K562 (cell line): ENCODE measurements around the gene BICD1. TPM values are rescaled to one million over a fixed set of nuclear protein-coding genes. Genes with fewer than 3 reads are reported as not detected.
A peak's percentile ranks its signal among the peaks of the same experiment; 100 is the strongest.

Experiments used
- CBX3 ChIP-seq, 2 experiments: IDR thresholded peaks; 1 replicate in 1 of 2; 2 replicates in 1 of 2; pipeline ENCODE4 v1.6.1; 2012; ENCODE audit warnings: inconsistent platforms in 2 of 2, low read length in 2 of 2, borderline replicate concordance in 1 of 2, control low read depth in 1 of 2
- CTBP1 ChIP-seq: fragments of 450-650 bp; IDR thresholded peaks from 2 replicates; pipeline ENCODE4 v1.6.1; 2016; ENCODE audit warnings: borderline replicate concordance
- CTCF ChIP-seq, 3 experiments: IDR thresholded peaks in 2 of 3; conservative IDR thresholded peaks in 1 of 3; 2 replicates each; pipeline ENCODE4 v1.5.1; 2011 to 2012; ENCODE audit warnings: low read length in 3 of 3, mild to moderate bottlenecking in 3 of 3, control low read depth in 2 of 3, improper control_type of control experiment in 1 of 3, inconsistent platforms in 1 of 3, low read depth in 1 of 3, mixed read lengths in 1 of 3, moderate library complexity in 1 of 3; ENCODE audit not compliant: insufficient read depth in 2 of 3
- FOXJ3 ChIP-seq: sonication (generic); formaldehyde crosslinking; IDR thresholded peaks from 2 replicates; pipeline ENCODE4 v1.4.0; 2020; ENCODE audit warnings: mild to moderate bottlenecking, missing genetic modification reagents
- HDAC1 ChIP-seq, 2 experiments: fragments of 450-650 bp; IDR thresholded peaks; 2 replicates each; pipeline ENCODE4 v1.6.1; 2016 to 2017; ENCODE audit warnings: inconsistent platforms in 1 of 2, mild to moderate bottlenecking in 1 of 2, moderate library complexity in 1 of 2
- HNRNPK ChIP-seq: fragments of 200-400 bp; formaldehyde crosslinking; IDR thresholded peaks from one replicate; pipeline ENCODE4 v1.6.1; 2018; ENCODE audit warnings: mild to moderate bottlenecking, low read depth, low read length; ENCODE audit not compliant: poor library complexity, severe bottlenecking
- MGA ChIP-seq: fragments of 450-650 bp; IDR thresholded peaks from 2 replicates; pipeline ENCODE4 v1.6.1; 2016; ENCODE audit warnings: mild to moderate bottlenecking, moderate library complexity
- MNT ChIP-seq, 2 experiments: fragments of 450-650 bp; conservative IDR thresholded peaks; 2 replicates each; pipeline ENCODE4 v1.6.1; 2017; ENCODE audit warnings: mild to moderate bottlenecking in 2 of 2, moderate library complexity in 2 of 2
- RBBP5 ChIP-seq: fragments of 200-600 bp; sonication (generic); IDR thresholded peaks from 2 replicates; pipeline ENCODE4 v1.6.1; 2012; ENCODE audit warnings: borderline replicate concordance, mild to moderate bottlenecking, low read length, control low read depth, inconsistent platforms; ENCODE audit not compliant: insufficient read depth, poor library complexity, severe bottlenecking
- RCOR1 ChIP-seq, 2 experiments: IDR thresholded peaks; 2 replicates each; pipeline ENCODE4 v1.6.1; 2012; ENCODE audit warnings: low read depth in 2 of 2, low read length in 2 of 2, borderline replicate concordance in 1 of 2, improper control_type of control experiment in 1 of 2
- polyA plus RNA-seq, 8 experiments: library from polyadenylated mRNA; depleted of rRNA in 4 of 8; stranded (reverse) in 5 of 8; unstranded in 3 of 8; fragments of >200 nt; fragmentation: Nextera tagmentation in 2 of 8; fragmentation: Illumina TruSeq in 1 of 8; extraction: Ambion mirVana in 2 of 8; extraction: Trizol in 1 of 8; gene quantifications; 2 replicates each; pipeline versions ENCODE4 v1.2.1 to v1.2.3, GENCODE V29; 2011 to 2014; ENCODE audit warnings: inconsistent platforms in 1 of 8, missing spikeins in 1 of 8
- total RNA-seq, 7 experiments: library from RNA; depleted of rRNA in 6 of 7; stranded (reverse); fragments of >200 nt in 6 of 7; fragmentation: Illumina TruSeq in 2 of 7; extraction: Trizol in 2 of 7; gene quantifications; 2 replicates each; pipeline versions ENCODE4 v1.2.1 to v1.2.3, GENCODE V29; 2011 to 2021; ENCODE audit warnings: low replicate concordance in 1 of 7

BICD1 gene
- total and polyA plus RNA-seq, 9 of the 15 experiments (the other 6 are each of a cell fraction or from before 2014, with no cell fraction given), result 3.5 to 21.1 (median 12.5) TPM

- TF ChIP-seq CTCF (IDR thresholded peaks at IDR 0.05 in 2 of 3, conservative IDR thresholded peaks at IDR 0.05 in 1 of 3; ENCODE audit: insufficient read depth in 2 of 3, low read depth in 1 of 3, low read length in 3 of 3) (peak; percentile 57 to 98 (median 74)), CTBP1 (peak; percentile 96), FOXJ3 (CRISPR knock-in tag) (no peak), HDAC1 (IDR thresholded peaks at IDR 0.05) (peak in 1 of 2 experiments; percentile 62; a peak in 2 of 4 replicates), HNRNPK (no peak), RCOR1 (IDR thresholded peaks at IDR 0.05; ENCODE audit: borderline replicate concordance in 1 of 2, low read depth in 2 of 2, low read length in 2 of 2) (peak in 1 of 2 experiments; percentile 33; a peak in 1 of 4 replicates), CBX3 (IDR thresholded peaks at IDR 0.05; ENCODE audit: borderline replicate concordance in 1 of 2, low read length in 2 of 2) (0 out of 3 replicates have a peak, but pooled peaks of 1 of the 2 experiments have one; percentile 28), RBBP5 (peak; percentile 84), MNT (conservative IDR thresholded peaks at IDR 0.05) (0 out of 4 replicates have a peak, but pooled peaks of 1 of the 2 experiments have one; percentile 17), MGA (0 out of 2 replicates have a peak, but pooled peaks have one; percentile 47)
Measured at GRCh38 chr12:32399370-32400113, 292.9 kb downstream of the BICD1 start, which contains the start of gene FGD4 (continued).
